K562 (cell line): Measurements from ENCODE around the gene HSPB7. TPM values are rescaled to one million over a fixed set of nuclear protein-coding genes. Genes with fewer than 3 reads are reported as not detected.
A peak's percentile ranks its signal among the peaks of the same experiment; 100 is the strongest.

Experiments used
- ATAC-seq: fragments of 200-7000 bp; cut with Tn5 transposase; 3 replicates; pipeline ENCODE4 v1.9.1; 2020; ENCODE audit warnings: moderate library complexity
- BruUV-seq: library from RNA; stranded (reverse); fragments of 400-500 nt; replicated peaks from 2 replicates; lab custom pipeline; 2021; lab: Mats Ljungman, UMichigan
- CTCF ChIA-PET: fragments of 300-600 bp; formaldehyde crosslinking; extraction: SDS; loops from one replicate; lab custom pipeline; 2021; ENCODE audit warnings: low intra/inter-chr PET ratio; lab: Yijun Ruan, JAX
- POLR2A ChIA-PET: fragments of 300-600, 350-650 bp; sonication (Branson Sonifier 250); formaldehyde crosslinking; extraction: SDS; loops from one replicate; lab custom pipeline; 2021; ENCODE audit warnings: antibody characterized with exemption, inconsistent platforms; lab: Yijun Ruan, JAX
- DNase-seq, 4 experiments: peaks; one replicate each; pipeline versions ENCODE4 v3.0.0 to v3.0.0-alpha.2; 2011 to 2018; ENCODE audit warnings: low spot score in 3 of 4, mixed read lengths in 3 of 4; ENCODE audit errors: extremely low read depth in 1 of 4
- FAIRE-seq: peaks from 2 replicates; lab custom pipeline; 2011; peaks lifted over from hg19 to GRCh38; lab: Jason Lieb, UNC
- H2AFZ ChIP-seq: 2 replicates; pipeline ENCODE4 v1.6.0; 2011; ENCODE audit warnings: low read depth, low read length, control low read depth, inconsistent platforms
- H3K27ac ChIP-seq: fragments of 200-600 bp; 3 replicates; pipeline ENCODE4 v1.8.0; 2011; ENCODE audit warnings: low read depth, mild to moderate bottlenecking, control low read depth, inconsistent platforms, low read length, moderate library complexity, mixed read lengths; ENCODE audit errors: extremely low read depth
- H3K27me3 ChIP-seq, 2 experiments: fragments of 300-600 bp in 1 of 2; 2 replicates in 1 of 2; 3 replicates in 1 of 2; pipeline versions ENCODE4 v1.6.0 to v1.8.0; 2011; ENCODE audit warnings: inconsistent platforms in 2 of 2, low read length in 2 of 2, mild to moderate bottlenecking in 1 of 2, mixed read lengths in 1 of 2, moderate library complexity in 1 of 2; ENCODE audit not compliant: control insufficient read depth in 2 of 2, insufficient read depth in 2 of 2
- H3K36me3 ChIP-seq: fragments of 300-600 bp; 3 replicates; pipeline ENCODE4 v1.8.0; 2011; ENCODE audit warnings: mild to moderate bottlenecking, low read length, inconsistent platforms; ENCODE audit not compliant: control insufficient read depth, insufficient read depth
- H3K4me1 ChIP-seq, 2 experiments: fragments of 200-600 bp in 1 of 2; replicated peaks in 1 of 2; 2 replicates in 1 of 2; 3 replicates in 1 of 2; pipeline versions ENCODE4 v1.5.1 to v1.8.0; 2011; ENCODE audit warnings: inconsistent platforms in 2 of 2, low read length in 2 of 2, mild to moderate bottlenecking in 1 of 2, mixed read lengths in 1 of 2, moderate library complexity in 1 of 2; ENCODE audit not compliant: control insufficient read depth in 2 of 2, insufficient read depth in 2 of 2
- H3K4me2 ChIP-seq: 2 replicates; pipeline ENCODE4 v1.6.1; 2011; ENCODE audit warnings: low read length, control low read depth, inconsistent platforms, mixed read lengths; ENCODE audit not compliant: insufficient read depth
- H3K4me3 ChIP-seq: fragments of 200-600 bp; sonication (generic), shearing (Covaris generic); 2 replicates; pipeline ENCODE4 v1.5.1; 2016; ENCODE audit warnings: control low read depth, inconsistent platforms
- H3K79me2 ChIP-seq: fragments of 200-600 bp; 3 replicates; pipeline ENCODE4 v1.8.0; 2011; ENCODE audit warnings: low read length, inconsistent platforms; ENCODE audit not compliant: control insufficient read depth, insufficient read depth
- H3K9ac ChIP-seq, 2 experiments: 2 replicates each; pipeline versions ENCODE4 v1.6.0 to v1.6.1; 2011; ENCODE audit warnings: low read depth in 2 of 2, low read length in 2 of 2, control low read depth in 1 of 2, inconsistent platforms in 1 of 2, mild to moderate bottlenecking in 1 of 2, mixed read lengths in 1 of 2; ENCODE audit not compliant: insufficient read depth in 1 of 2
- H3K9me1 ChIP-seq: one replicate; pipeline ENCODE4 v1.6.0; 2011; ENCODE audit warnings: inconsistent platforms, mild to moderate bottlenecking, low read length, moderate library complexity; ENCODE audit not compliant: control insufficient read depth, insufficient read depth
- H3K9me3 ChIP-seq: replicated peaks from 2 replicates; pipeline ENCODE4 v1.5.1; 2011; ENCODE audit warnings: low read depth, low read length, inconsistent platforms; ENCODE audit not compliant: control insufficient read depth, insufficient read depth
- H4K20me1 ChIP-seq: replicated peaks from 2 replicates; pipeline ENCODE4 v1.6.1; 2011; ENCODE audit warnings: low read length, inconsistent platforms, mixed read lengths; ENCODE audit not compliant: control insufficient read depth, insufficient read depth
- CBX3 ChIP-seq, 2 experiments: IDR thresholded peaks; 1 replicate in 1 of 2; 2 replicates in 1 of 2; pipeline ENCODE4 v1.6.1; 2012; ENCODE audit warnings: inconsistent platforms in 2 of 2, low read length in 2 of 2, borderline replicate concordance in 1 of 2, control low read depth in 1 of 2
- DMBX1 ChIP-seq: fragments of 250-450 bp; sonication (Bioruptor Pico); IDR thresholded peaks from 2 replicates; pipeline ENCODE4 v1.8.0; 2022; ENCODE audit warnings: inconsistent platforms, mild to moderate bottlenecking, moderate library complexity, borderline replicate concordance
- ETV1 ChIP-seq: fragments of 450-650 bp; conservative IDR thresholded peaks from 2 replicates; pipeline ENCODE4 v1.6.1; 2016; ENCODE audit warnings: missing genetic modification characterization, control low read depth, low read depth, missing compliant biosample characterization
- TFAM ChIP-seq: fragments of 250-450 bp; sonication (Bioruptor Pico); conservative IDR thresholded peaks from 2 replicates; pipeline ENCODE4 v1.5.0; 2021; ENCODE audit warnings: mild to moderate bottlenecking, moderate library complexity
- ZBTB49 ChIP-seq: sonication (generic); formaldehyde crosslinking; IDR thresholded peaks from 2 replicates; pipeline ENCODE4 v1.8.0; 2022; ENCODE audit warnings: missing genetic modification reagents, mild to moderate bottlenecking, borderline replicate concordance
- ZNF124 ChIP-seq: sonication (generic); formaldehyde crosslinking; IDR thresholded peaks from 2 replicates; pipeline ENCODE4 v1.8.1; 2022; ENCODE audit warnings: missing genetic modification reagents
- ZNF3 ChIP-seq: fragments of 250-450 bp; sonication (Bioruptor Pico); IDR thresholded peaks from 2 replicates; pipeline ENCODE4 v1.5.0; 2021; ENCODE audit warnings: mild to moderate bottlenecking, moderate library complexity
- ZNF395 ChIP-seq: fragments of 200-800 bp; sonication (Bioruptor generic); IDR thresholded peaks from 2 replicates; pipeline ENCODE4 v1.6.1; 2017; ENCODE audit warnings: missing genetic modification characterization, missing compliant biosample characterization
- WGBS: fragments of 100-300 bp; shearing (Covaris generic); methylation state at CpG from one replicate; pipeline ENCODE4 v1.1.6; 2016; ENCODE audit warnings: low coverage, mixed read lengths; ENCODE audit not compliant: insufficient coverage; ENCODE audit errors: missing lambda C conversion rate; 5-methylcytosine and 5-hydroxymethylcytosine counted together
- in situ Hi-C: fragments of 300-500 bp; cut with MboI; formaldehyde crosslinking; loops from 4 replicates; pipeline ENCODE4 v1.15.0; 2018; ENCODE audit warnings: inconsistent platforms, mixed read lengths
- intact Hi-C: fragments of 100-400 bp; cut with micrococcal nuclease; formaldehyde crosslinking; loops from 2 replicates; pipeline ENCODE4 v1.14.2; 2022
- polyA plus RNA-seq, 8 experiments: library from polyadenylated mRNA; depleted of rRNA in 4 of 8; stranded (reverse) in 5 of 8; unstranded in 3 of 8; fragments of >200 nt; fragmentation: Nextera tagmentation in 2 of 8; fragmentation: Illumina TruSeq in 1 of 8; extraction: Ambion mirVana in 2 of 8; extraction: Trizol in 1 of 8; gene quantifications; 2 replicates each; pipeline versions ENCODE4 v1.2.1 to v1.2.3, GENCODE V29; 2011 to 2014; ENCODE audit warnings: inconsistent platforms in 1 of 8, missing spikeins in 1 of 8
- total RNA-seq, 7 experiments: library from RNA; depleted of rRNA in 6 of 7; stranded (reverse); fragments of >200 nt in 6 of 7; fragmentation: Illumina TruSeq in 2 of 7; extraction: Trizol in 2 of 7; gene quantifications; 2 replicates each; pipeline versions ENCODE4 v1.2.1 to v1.2.3, GENCODE V29; 2011 to 2021; ENCODE audit warnings: low replicate concordance in 1 of 7
- TF ChIP-seq, protein P1 (sequence below), 2 experiments: fragments of 450-650 bp; IDR thresholded peaks; 2 replicates each; pipeline ENCODE4 v1.6.1; 2016; ENCODE audit warnings: mild to moderate bottlenecking in 2 of 2, borderline replicate concordance in 1 of 2, low read depth in 1 of 2, moderate library complexity in 1 of 2

Gene HSPB7
- total and polyA plus RNA-seq, 9 of the 15 experiments (the other 6 are each of a cell fraction or from before 2014, with no cell fraction given) = 0.05 to 0.19 (median 0.07) TPM; not detected in 6

- ChIA-PET CTCF (no interaction called here), POLR2A (interaction anchor here (0.5 to 1.5 kb wide), 12 partner anchors 11 to 1808 kb away, joined by 3 to 5 read pairs (median 4); no protein-coding TSS in a partner anchor)
- H3K9ac ChIP-seq = peak overlapping the region; percentile 73 to 94
- peak; percentile 46 for FAIRE-seq
- H3K9me1 ChIP-seq = no peaks in the 10 kb centered on the region
- under 1% methylated on average over 27 of the region's 47 CpGs for WGBS
- intact Hi-C loops (no loop called here), in situ Hi-C loops (no loop called here)
- peak; percentile 90 to 94 (median 92) for DNase-seq
- H3K4me2 ChIP-seq = peak overlapping the region; percentile 88
- H3K36me3 ChIP-seq = peaks cover 26% of the 10 kb centered on the region
- no TSS peak for BruUV-seq
- peaks cover 37% of the 10 kb centered on the region for H3K79me2 ChIP-seq
- no peaks in the 10 kb centered on the region for H3K9me3 ChIP-seq
- peak overlapping the region; percentile 58 for H2AFZ ChIP-seq
- peaks cover 11 to 14% of the 10 kb centered on the region in 2 experiments; a peak in 4 of 5 replicates for H3K4me1 ChIP-seq
- H3K4me3 ChIP-seq = peak overlapping the region; percentile 82
- peak; percentile 97 for ATAC-seq
- peak overlapping the region; percentile 78 for H3K27ac ChIP-seq
- H3K27me3 ChIP-seq = no peaks in the 10 kb centered on the region
- no peaks in the 10 kb centered on the region for H4K20me1 ChIP-seq
- TF ChIP-seq ZBTB49 = no peak
- TF ChIP-seq ETV1 (tag) = no peak
- peak; percentile 75; the same call in 1 of the 2 replicates for TF ChIP-seq ZNF395 (CRISPR knock-in tag)
- TF ChIP-seq CBX3 (IDR thresholded peaks at IDR 0.05; ENCODE audit: borderline replicate concordance in 1 of 2, low read length in 2 of 2) = peak in 1 of 2 experiments; percentile 22; a peak in 1 of 3 replicates
- TF ChIP-seq ZNF124 (CRISPR knock-in tag) = no peak
- no peak for TF ChIP-seq DMBX1 (CRISPR knock-in tag)
- TF ChIP-seq, protein P1, sequence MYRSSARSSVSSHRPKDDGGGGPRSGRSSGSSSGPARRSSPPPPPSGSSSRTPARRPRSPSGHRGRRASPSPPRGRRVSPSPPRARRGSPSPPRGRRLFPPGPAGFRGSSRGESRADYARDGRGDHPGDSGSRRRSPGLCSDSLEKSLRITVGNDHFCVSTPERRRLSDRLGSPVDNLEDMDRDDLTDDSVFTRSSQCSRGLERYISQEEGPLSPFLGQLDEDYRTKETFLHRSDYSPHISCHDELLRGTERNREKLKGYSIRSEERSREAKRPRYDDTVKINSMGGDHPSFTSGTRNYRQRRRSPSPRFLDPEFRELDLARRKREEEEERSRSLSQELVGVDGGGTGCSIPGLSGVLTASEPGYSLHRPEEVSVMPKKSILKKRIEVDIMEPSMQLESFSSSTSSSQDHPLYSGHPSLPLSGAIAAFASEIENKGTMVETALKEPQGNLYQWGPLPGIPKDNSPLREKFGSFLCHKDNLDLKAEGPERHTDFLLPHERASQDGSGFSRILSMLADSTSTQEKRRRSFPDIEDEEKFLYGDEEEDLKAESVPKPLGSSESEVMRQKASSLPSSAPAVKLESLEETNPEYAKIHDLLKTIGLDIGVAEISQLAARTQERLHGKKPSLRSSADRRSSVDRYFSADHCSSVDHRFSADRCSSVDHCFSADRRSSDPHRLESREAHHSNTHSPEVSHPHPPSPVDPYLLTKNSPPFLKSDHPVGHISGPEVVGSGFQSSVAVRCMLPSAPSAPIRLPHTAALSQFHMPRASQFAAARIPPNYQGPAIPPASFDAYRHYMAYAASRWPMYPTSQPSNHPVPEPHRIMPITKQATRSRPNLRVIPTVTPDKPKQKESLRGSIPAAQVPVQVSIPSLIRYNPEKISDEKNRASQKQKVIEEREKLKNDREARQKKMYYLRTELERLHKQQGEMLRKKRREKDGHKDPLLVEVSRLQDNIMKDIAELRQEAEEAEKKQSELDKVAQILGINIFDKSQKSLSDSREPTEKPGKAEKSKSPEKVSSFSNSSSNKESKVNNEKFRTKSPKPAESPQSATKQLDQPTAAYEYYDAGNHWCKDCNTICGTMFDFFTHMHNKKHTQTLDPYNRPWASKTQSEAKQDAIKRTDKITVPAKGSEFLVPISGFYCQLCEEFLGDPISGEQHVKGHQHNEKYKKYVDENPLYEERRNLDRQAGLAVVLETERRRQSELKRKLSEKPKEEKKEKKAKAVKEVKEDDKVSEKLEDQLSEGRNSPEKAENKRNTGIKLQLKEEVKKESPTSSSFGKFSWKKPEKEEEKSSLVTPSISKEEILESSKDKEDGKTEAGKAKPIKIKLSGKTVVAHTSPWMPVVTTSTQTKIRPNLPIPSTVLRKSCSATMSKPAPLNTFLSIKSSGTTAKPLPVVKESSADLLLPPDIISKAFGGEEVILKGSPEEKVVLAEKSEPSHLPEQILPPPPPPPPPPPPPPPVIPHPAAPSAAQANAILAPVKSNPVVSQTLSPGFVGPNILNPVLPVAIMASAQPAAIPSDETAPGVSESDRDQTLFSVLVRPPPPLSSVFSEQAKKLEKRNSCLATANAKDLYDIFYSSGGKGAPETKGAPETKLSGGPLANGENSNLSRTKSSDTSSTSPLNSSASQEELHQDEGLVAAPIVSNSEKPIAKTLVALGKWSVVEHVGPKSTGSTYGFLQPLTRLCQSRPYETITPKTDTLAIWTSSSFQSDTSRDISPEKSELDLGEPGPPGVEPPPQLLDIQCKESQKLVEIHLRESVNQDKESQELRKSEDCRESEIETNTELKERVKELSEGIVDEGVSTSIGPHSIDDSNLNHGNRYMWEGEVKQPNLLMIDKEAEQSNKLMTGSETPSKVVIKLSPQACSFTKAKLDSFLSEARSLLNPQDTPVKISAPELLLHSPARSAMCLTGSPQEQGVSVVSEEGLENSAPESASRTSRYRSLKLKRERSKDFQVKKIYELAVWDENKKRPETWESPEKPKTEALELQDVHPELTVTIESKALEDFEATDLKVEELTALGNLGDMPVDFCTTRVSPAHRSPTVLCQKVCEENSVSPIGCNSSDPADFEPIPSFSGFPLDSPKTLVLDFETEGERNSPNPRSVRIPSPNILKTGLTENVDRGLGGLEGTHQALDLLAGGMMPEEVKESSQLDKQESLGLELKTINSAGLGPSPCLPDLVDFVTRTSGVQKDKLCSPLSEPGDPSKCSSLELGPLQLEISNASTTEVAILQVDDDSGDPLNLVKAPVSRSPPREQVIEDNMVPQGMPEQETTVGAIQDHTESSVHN (IDR thresholded peaks at IDR 0.05; ENCODE audit: borderline replicate concordance in 1 of 2, low read depth in 1 of 2) = no peak
- no peak for TF ChIP-seq ZNF3
- TF ChIP-seq TFAM = no peak
These were observed 42.5 kb downstream of the HSPB7 start for GRCh38 chr1:15975358-15975804.
